Natural killer cell (primary cell): Measurements from ENCODE around the gene EBI3. TPM values are rescaled to one million over a fixed set of nuclear protein-coding genes. Genes with fewer than 3 reads are reported as not detected.

ENCODE experiments used
- ATAC-seq, 3 donors: fragments of 150-1000 bp in 2 of 3; fragments of 200-7000 bp in 1 of 3; cut with Tn5 transposase; 1 replicate in 1 of 3; 2 replicates in 2 of 3; pipeline ENCODE4 v1.10.0; 2021; ENCODE audit warnings: mild to moderate bottlenecking in 2 of 3, moderate library complexity in 2 of 3
- DNase-seq, 2 donors: peaks; one replicate each; pipeline versions ENCODE4 v3.0.0 to v3.0.0-alpha.2; 2013 to 2021; ENCODE audit warnings: mixed read lengths in 1 of 2
- H3K27ac ChIP-seq: one replicate; pipeline ENCODE4 v1.5.1; 2013; ENCODE audit warnings: mild to moderate bottlenecking, low read length
- H3K27me3 ChIP-seq: one replicate; pipeline ENCODE4 v1.6.1; 2013; ENCODE audit warnings: low read length; ENCODE audit not compliant: control insufficient read depth, insufficient read depth
- H3K36me3 ChIP-seq: one replicate; pipeline ENCODE4 v1.6.1; 2013; ENCODE audit warnings: low read length; ENCODE audit not compliant: control insufficient read depth, insufficient read depth
- H3K4me1 ChIP-seq: one replicate; pipeline ENCODE4 v1.6.1; 2013; ENCODE audit warnings: low read length; ENCODE audit not compliant: control insufficient read depth, insufficient read depth
- H3K4me3 ChIP-seq: one replicate; pipeline ENCODE4 v1.5.1; 2013; ENCODE audit warnings: low read length
- H3K9me3 ChIP-seq: one replicate; pipeline ENCODE4 v1.6.1; 2013; ENCODE audit warnings: low read length; ENCODE audit not compliant: control insufficient read depth, insufficient read depth
- H3K27ac Mint-ChIP-seq, 2 donors: one replicate each; pipeline ENCODE4 v1.8.0; 2022; ENCODE audit warnings: mild to moderate bottlenecking in 2 of 2, mixed read lengths in 2 of 2, moderate library complexity in 1 of 2
- H3K27me3 Mint-ChIP-seq, 2 donors: one replicate each; pipeline ENCODE4 v1.8.0; 2022; ENCODE audit warnings: low read depth in 2 of 2, mixed read lengths in 2 of 2
- H3K36me3 Mint-ChIP-seq: one replicate; pipeline ENCODE4 v1.8.0; 2022; ENCODE audit warnings: mixed read lengths
- H3K4me1 Mint-ChIP-seq, 2 donors: one replicate each; pipeline ENCODE4 v1.8.0; 2022; ENCODE audit warnings: mixed read lengths in 2 of 2
- H3K4me3 Mint-ChIP-seq: one replicate; pipeline ENCODE4 v1.8.0; 2022; ENCODE audit warnings: mild to moderate bottlenecking, moderate library complexity, mixed read lengths
- H3K9me3 Mint-ChIP-seq, 2 donors: one replicate each; pipeline ENCODE4 v1.8.0; 2022; ENCODE audit warnings: mixed read lengths in 2 of 2
- WGBS: methylation state at CpG from one replicate; pipeline ENCODE4 v1.1.7; 2013; ENCODE audit warnings: missing lambda C conversion rate; ENCODE audit not compliant: insufficient coverage; 5-methylcytosine and 5-hydroxymethylcytosine counted together
- intact Hi-C: fragments of 100-400 bp; cut with micrococcal nuclease; formaldehyde crosslinking; loops from one replicate; pipeline ENCODE4 v1.14.2; 2022
- total RNA-seq, 4 donors: library from RNA; stranded (reverse); fragments of 120-200 nt in 1 of 4; gene quantifications; one replicate each; pipeline versions ENCODE4 v1.2.3 to v1.2.4, GENCODE V29; 2013 to 2022
- TF ChIP-seq, protein P1 (sequence below): fragments of 200-600 bp; IDR thresholded peaks from one replicate; pipeline ENCODE4 v1.8.0; 2022; ENCODE audit warnings: antibody characterized with exemption

The EBI3 gene
- total RNA-seq, 3 donors from 2014 or later (not counting 1 experiment from before 2014, with no cell fraction given), result not detected

DNA sequence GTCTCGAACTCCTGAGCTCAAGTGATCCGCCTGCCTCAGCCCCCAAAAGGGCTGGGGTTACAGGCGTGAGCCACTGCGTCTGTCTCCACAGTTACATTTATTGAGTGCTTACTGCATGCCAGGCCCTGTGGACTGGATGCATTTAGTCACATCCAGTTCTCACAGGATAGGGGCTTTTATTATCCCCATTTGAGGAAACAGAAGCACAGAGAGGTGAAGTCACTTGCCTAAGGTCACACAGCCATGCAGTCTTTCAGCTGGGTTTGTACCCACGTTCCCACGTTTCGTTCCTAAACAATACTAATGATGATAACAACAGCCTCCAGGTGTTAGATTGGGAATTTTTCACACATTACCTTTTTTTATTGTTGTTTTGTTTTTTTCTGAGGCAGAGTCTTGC is 9.1 kb upstream of the EBI3 start:
- H3K9me3 ChIP-seq, result peaks cover 7% of the 10 kb centered on the region
- H3K4me3 ChIP-seq, result no peak overlapping the region
- intact Hi-C loops, result no loop called here
- DNase-seq (no peak), ATAC-seq (no peak)
- no peaks in the 10 kb centered on the region for H3K27me3 ChIP-seq
- Mint-ChIP-seq H3K4me3 (no peak overlapping the region), H3K36me3 (no peaks in the 10 kb centered on the region), H3K27me3 (no peaks in the 10 kb centered on the region), H3K9me3 (no peaks in the 10 kb centered on the region), H3K4me1 (no peaks in the 10 kb centered on the region), H3K27ac (no peak overlapping the region)
- TF ChIP-seq, protein P1, sequence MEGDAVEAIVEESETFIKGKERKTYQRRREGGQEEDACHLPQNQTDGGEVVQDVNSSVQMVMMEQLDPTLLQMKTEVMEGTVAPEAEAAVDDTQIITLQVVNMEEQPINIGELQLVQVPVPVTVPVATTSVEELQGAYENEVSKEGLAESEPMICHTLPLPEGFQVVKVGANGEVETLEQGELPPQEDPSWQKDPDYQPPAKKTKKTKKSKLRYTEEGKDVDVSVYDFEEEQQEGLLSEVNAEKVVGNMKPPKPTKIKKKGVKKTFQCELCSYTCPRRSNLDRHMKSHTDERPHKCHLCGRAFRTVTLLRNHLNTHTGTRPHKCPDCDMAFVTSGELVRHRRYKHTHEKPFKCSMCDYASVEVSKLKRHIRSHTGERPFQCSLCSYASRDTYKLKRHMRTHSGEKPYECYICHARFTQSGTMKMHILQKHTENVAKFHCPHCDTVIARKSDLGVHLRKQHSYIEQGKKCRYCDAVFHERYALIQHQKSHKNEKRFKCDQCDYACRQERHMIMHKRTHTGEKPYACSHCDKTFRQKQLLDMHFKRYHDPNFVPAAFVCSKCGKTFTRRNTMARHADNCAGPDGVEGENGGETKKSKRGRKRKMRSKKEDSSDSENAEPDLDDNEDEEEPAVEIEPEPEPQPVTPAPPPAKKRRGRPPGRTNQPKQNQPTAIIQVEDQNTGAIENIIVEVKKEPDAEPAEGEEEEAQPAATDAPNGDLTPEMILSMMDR, result no peak
- peaks cover under 1% of the 10 kb centered on the region for H3K4me1 ChIP-seq
- no peaks in the 10 kb centered on the region for H3K36me3 ChIP-seq
- 90% methylated on average over 7 of the region's 7 CpGs for WGBS
- H3K27ac ChIP-seq, result no peak overlapping the region

DNA sequence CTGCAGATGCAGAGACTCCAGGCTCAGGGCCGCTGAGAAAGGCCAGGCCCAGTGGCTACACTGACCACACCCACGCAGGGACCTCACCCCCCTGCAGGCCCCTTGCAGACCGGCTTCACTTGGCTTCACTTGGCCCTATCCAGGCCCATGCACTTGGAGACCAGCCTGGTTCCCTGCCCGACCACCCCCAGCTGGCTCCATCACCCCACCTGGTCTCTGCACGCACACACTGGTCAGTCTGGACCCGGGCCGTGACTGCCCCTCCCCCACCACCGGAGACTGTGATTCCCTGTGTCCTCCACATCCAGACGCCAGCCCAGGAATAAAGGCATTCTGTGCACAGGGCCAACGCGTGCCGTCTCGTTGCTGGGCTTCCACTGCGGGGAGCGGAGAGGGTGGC is 4.9 kb upstream of the EBI3 start:
- WGBS, result 92% methylated on average over 15 of the region's 15 CpGs

DNA sequence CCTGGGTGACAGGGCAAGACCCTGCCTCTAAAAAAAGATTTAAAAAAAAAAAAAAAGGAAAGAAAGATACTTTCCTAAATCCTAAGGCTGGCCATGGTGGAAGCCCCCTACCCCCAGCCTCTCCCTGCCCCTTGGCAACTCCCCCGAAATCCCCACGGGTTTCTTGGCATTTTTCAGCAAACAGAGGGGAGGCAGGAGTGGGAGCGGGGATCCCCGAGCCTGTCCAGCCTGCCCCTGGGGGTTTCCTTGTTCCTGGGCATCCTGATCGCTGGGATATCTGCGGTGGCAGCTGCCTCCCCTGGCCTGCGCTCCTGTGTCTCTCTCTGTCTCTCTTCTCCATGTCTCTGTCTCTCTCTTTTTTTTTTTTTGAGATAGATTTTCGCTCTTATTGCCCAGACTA is 3.4 kb upstream of the EBI3 start:
- Mint-ChIP-seq H3K4me3 (no peak overlapping the region), H3K36me3 (no peaks in the 10 kb centered on the region), H3K27me3 (peaks cover 0 to 4% of the 10 kb centered on the region in 2 donors), H3K4me1 (no peaks in the 10 kb centered on the region), H3K27ac (no peak overlapping the region), H3K9me3 (no peaks in the 10 kb centered on the region)
- H3K27me3 ChIP-seq, result peaks cover 8% of the 10 kb centered on the region
- intact Hi-C loops, result no loop called here
- no peak overlapping the region for H3K4me3 ChIP-seq
- ATAC-seq, result no peak
- H3K4me1 ChIP-seq, result peaks cover 10% of the 10 kb centered on the region
- TF ChIP-seq, protein P1, result no peak
- 86% methylated on average over 8 of the region's 8 CpGs for WGBS
- no peaks in the 10 kb centered on the region for H3K36me3 ChIP-seq
- H3K9me3 ChIP-seq, result no peaks in the 10 kb centered on the region
- no peak overlapping the region for H3K27ac ChIP-seq
- no peak for DNase-seq

More for the DNA sequence above, 4.9 kb upstream of the EBI3 start:
- H3K27ac Mint-ChIP-seq, result no peak overlapping the region
- Histone ChIP-seq H3K9me3 (no peaks in the 10 kb centered on the region), H3K27me3 (peaks cover 6% of the 10 kb centered on the region), H3K4me3 (no peak overlapping the region), H3K36me3 (no peaks in the 10 kb centered on the region), H3K27ac (no peak overlapping the region), H3K4me1 (peaks cover 7% of the 10 kb centered on the region)
- H3K27me3 Mint-ChIP-seq, result peaks cover 0 to 4% of the 10 kb centered on the region in 2 donors
- no peak overlapping the region for H3K4me3 Mint-ChIP-seq
- intact Hi-C loops, result no loop called here
- H3K36me3 Mint-ChIP-seq, result no peaks in the 10 kb centered on the region
- DNase-seq (no peak), ATAC-seq (no peak)
- TF ChIP-seq, protein P1, result no peak
- no peaks in the 10 kb centered on the region for H3K4me1 Mint-ChIP-seq
- H3K9me3 Mint-ChIP-seq, result no peaks in the 10 kb centered on the region

DNA sequence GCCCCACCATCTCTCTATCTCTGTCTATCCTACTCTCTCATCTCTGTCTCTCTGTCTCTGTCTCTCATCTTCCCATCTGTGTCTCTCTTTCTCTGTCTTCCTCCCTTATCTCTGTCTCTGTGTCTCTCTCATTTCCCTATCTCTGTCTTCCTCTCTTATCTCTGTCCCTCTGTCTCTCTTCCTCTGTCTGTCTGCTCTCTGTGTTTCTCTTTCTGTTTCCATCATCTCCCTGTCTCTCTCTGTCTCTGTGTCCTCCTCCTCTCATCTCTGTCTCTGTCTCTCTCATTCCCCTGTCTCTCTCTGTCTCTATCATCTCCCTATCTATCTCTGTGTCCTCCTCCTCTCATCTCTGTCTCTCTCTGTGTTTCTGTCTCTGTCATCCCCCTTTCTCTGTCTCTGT is 1.6 kb upstream of the EBI3 start:
- Histone ChIP-seq H3K4me1 (peaks cover 10% of the 10 kb centered on the region), H3K4me3 (no peak overlapping the region), H3K27me3 (peaks cover 8% of the 10 kb centered on the region), H3K9me3 (no peaks in the 10 kb centered on the region), H3K36me3 (no peaks in the 10 kb centered on the region), H3K27ac (no peak overlapping the region)
- Mint-ChIP-seq H3K4me1 (no peaks in the 10 kb centered on the region), H3K36me3 (no peaks in the 10 kb centered on the region), H3K4me3 (no peak overlapping the region), H3K27ac (no peak overlapping the region), H3K27me3 (peaks cover 0 to 4% of the 10 kb centered on the region in 2 donors), H3K9me3 (no peaks in the 10 kb centered on the region)
- TF ChIP-seq, protein P1, result no peak
- ATAC-seq (no peak), DNase-seq (no peak)
- intact Hi-C loops, result no loop called here
